Esophagus muscularis mucosa (tissue), 4 donors: ENCODE results near the gene SPOP. TPM values are rescaled to one million over a fixed set of nuclear protein-coding genes. Genes with fewer than 3 reads are reported as not detected.

ENCODE experiments used
- DNase-seq: peaks from one replicate; pipeline ENCODE4 v3.0.0-alpha.2; 2017; ENCODE audit errors: extremely low spot score
- H3K27ac ChIP-seq, 4 donors: fragments of 200-600 bp; sonication (generic); replicated peaks in 1 of 4; 1 replicate in 3 of 4; 2 replicates in 1 of 4; pipeline ENCODE4 v1.5.1; 2016 to 2019; ENCODE audit warnings: mild to moderate bottlenecking in 1 of 4
- H3K27me3 ChIP-seq, 4 donors: fragments of 200-600 bp; sonication (generic); one replicate each; pipeline versions ENCODE4 v1.5.1 to v1.6.0; 2016 to 2019
- H3K36me3 ChIP-seq, 4 donors: fragments of 200-600 bp; sonication (generic); one replicate each; pipeline ENCODE4 v1.5.1; 2016 to 2019
- H3K4me1 ChIP-seq, 4 donors: fragments of 200-600 bp; sonication (generic); one replicate each; pipeline ENCODE4 v1.5.1; 2016 to 2019
- H3K4me3 ChIP-seq, 4 donors: fragments of 200-600 bp; sonication (generic); 1 replicate in 2 of 4; 2 replicates in 2 of 4; pipeline ENCODE4 v1.5.1; 2016 to 2019; ENCODE audit warnings: mild to moderate bottlenecking in 4 of 4, moderate library complexity in 1 of 4
- H3K9me3 ChIP-seq, 4 donors: fragments of 200-600 bp; sonication (generic); 1 replicate in 3 of 4; 2 replicates in 1 of 4; pipeline ENCODE4 v1.5.1; 2016 to 2019
- CTCF ChIP-seq, 3 experiments: fragments of 200-600 bp in 2 of 3; fragments of 450-650 bp in 1 of 3; sonication (generic) in 2 of 3; IDR thresholded peaks; one replicate each; pipeline ENCODE4 v1.5.1; 2017 to 2019; ENCODE audit warnings: antibody characterized with exemption in 3 of 3, mild to moderate bottlenecking in 2 of 3, moderate library complexity in 1 of 3
- EP300 ChIP-seq: sonication (generic); formaldehyde crosslinking; IDR thresholded peaks from one replicate; pipeline ENCODE4 v1.6.1; 2017; ENCODE audit warnings: antibody characterized with exemption
- POLR2A ChIP-seq: fragments of 450-650 bp; IDR thresholded peaks from one replicate; pipeline ENCODE4 v1.6.1; 2017; ENCODE audit warnings: antibody characterized with exemption, moderate library complexity, mild to moderate bottlenecking, low read depth
- POLR2AphosphoS5 ChIP-seq, 2 donors: sonication (generic); formaldehyde crosslinking; IDR thresholded peaks; one replicate each; pipeline ENCODE4 v1.6.1; 2017; ENCODE audit warnings: antibody characterized with exemption in 2 of 2
- WGBS: methylation state at CpG from one replicate; pipeline ENCODE4 v1.1.5; 2018; 5-methylcytosine and 5-hydroxymethylcytosine counted together
- intact Hi-C: fragments of 100-400 bp; cut with DNase I; formaldehyde crosslinking; loops from one replicate; pipeline ENCODE4 v1.15.1; 2023
- total RNA-seq, 4 donors: library from RNA; depleted of rRNA; stranded (reverse); fragments of >200 nt; gene quantifications; one replicate each; pipeline versions ENCODE4 v1.1.0 to v1.2.1, GENCODE V29; 2016

The SPOP gene
- total RNA-seq, 4 donors from 2014 or later, result 156 to 304 (median 185) TPM

GRCh38 chr17:49635121-49635520 is 42.8 kb downstream of the SPOP start:
- 20% methylated on average over 1 of the region's 1 CpG for WGBS
- intact Hi-C loops, result no loop called here
- TF ChIP-seq POLR2AphosphoS5 (IDR thresholded peaks at IDR 0.05) (no peak), CTCF (IDR thresholded peaks at IDR 0.05) (no peak), POLR2A (no peak), EP300 (no peak)
- DNase-seq, result no peak
- peak overlapping the region; percentile 57 to 93 (median 76) for H3K27ac ChIP-seq
- H3K4me3 ChIP-seq, result no peak overlapping the region
- peaks cover 0 to 5% (median 0%) of the 10 kb centered on the region in 4 donors for H3K36me3 ChIP-seq
- no peaks in the 10 kb centered on the region for H3K27me3 ChIP-seq
- no peaks in the 10 kb centered on the region for H3K9me3 ChIP-seq
- peaks cover 66 to 100% (median 97%) of the 10 kb centered on the region in 4 donors for H3K4me1 ChIP-seq

- no peak overlapping the region for H3K4me3 ChIP-seq
- no peaks in the 10 kb centered on the region for H3K9me3 ChIP-seq
- intact Hi-C loops, result no loop called here
- TF ChIP-seq CTCF (IDR thresholded peaks at IDR 0.05), result no peak
- no peak for TF ChIP-seq EP300
- no peak for TF ChIP-seq POLR2A
- TF ChIP-seq POLR2AphosphoS5 (IDR thresholded peaks at IDR 0.05), result no peak
- no peaks in the 10 kb centered on the region for H3K27me3 ChIP-seq
- peak overlapping the region; percentile 57 to 93 (median 76) for H3K27ac ChIP-seq
- WGBS, result 33% methylated on average over 1 of the region's 1 CpG
- peaks cover 69 to 100% (median 97%) of the 10 kb centered on the region in 4 donors for H3K4me1 ChIP-seq
- peaks cover 0 to 5% (median 0%) of the 10 kb centered on the region in 4 donors for H3K36me3 ChIP-seq
- DNase-seq, result no peak
These were observed 43.4 kb downstream of the SPOP start for GRCh38 chr17:49634485-49634860.

GRCh38 chr17:49633762-49634484 is 44.0 kb downstream of the SPOP start:
- 53% methylated on average over 4 of the region's 4 CpGs for WGBS
- no peaks in the 10 kb centered on the region for H3K27me3 ChIP-seq
- peaks cover 0 to 5% (median 0%) of the 10 kb centered on the region in 4 donors for H3K36me3 ChIP-seq
- no peaks in the 10 kb centered on the region for H3K9me3 ChIP-seq
- peaks cover 75 to 100% (median 98%) of the 10 kb centered on the region in 4 donors for H3K4me1 ChIP-seq
- peak overlapping the region in 2 of 4 donors; percentile 4 to 9 for H3K4me3 ChIP-seq
- peak overlapping the region; percentile 57 to 93 (median 76) for H3K27ac ChIP-seq
- no peak for TF ChIP-seq CTCF (IDR thresholded peaks at IDR 0.05)
- DNase-seq, result no peak
- intact Hi-C loops, result no loop called here

- H3K4me1 ChIP-seq, result peaks cover 82 to 100% (median 98%) of the 10 kb centered on the region in 4 donors
- DNase-seq, result no peak
- TF ChIP-seq POLR2A, result no peak
- TF ChIP-seq EP300, result no peak
- no peak for TF ChIP-seq CTCF (IDR thresholded peaks at IDR 0.05)
- no peak for TF ChIP-seq POLR2AphosphoS5 (IDR thresholded peaks at IDR 0.05)
- no peaks in the 10 kb centered on the region for H3K27me3 ChIP-seq
- peaks cover 0 to 5% (median 0%) of the 10 kb centered on the region in 4 donors for H3K36me3 ChIP-seq
- peak overlapping the region in 1 of 4 donors; percentile 9 for H3K4me3 ChIP-seq
- WGBS, result 30% methylated on average over 2 of the region's 2 CpGs
- no peaks in the 10 kb centered on the region for H3K9me3 ChIP-seq
- peak overlapping the region; percentile 57 to 93 (median 76) for H3K27ac ChIP-seq
- intact Hi-C loops, result no loop called here
These were observed 44.6 kb downstream of the SPOP start for GRCh38 chr17:49633250-49633649.
